ENCODE measurements around the gene SRR.
"Not testable (repeated sequence)": the region's sequence is repeated elsewhere in the genome, so short reads cannot be mapped to it uniquely, and the experiment has no call there.

Gene SRR

GRCh38 chr17:2316916-2317205 lies 13.1 kb downstream of the SRR start:
- H3K27ac ChIP-seq (ENCODE audit: low read depth, low read length); H3K4me3 ChIP-seq (ENCODE audit: low read depth in 1 of 5, low read length in 5 of 5); H3K9me3 ChIP-seq (ENCODE audit: control insufficient read depth in 5 of 5, low read length in 5 of 5); H3K27me3 ChIP-seq (ENCODE audit: control insufficient read depth in 5 of 5, insufficient read depth in 4 of 5, low read length in 5 of 5); H3K9ac ChIP-seq (ENCODE audit: low read length in 5 of 5); H3K4me1 ChIP-seq (ENCODE audit: control insufficient read depth in 5 of 5, insufficient read depth in 5 of 5, low read length in 5 of 5): not testable (repeated sequence)
- peaks cover 8 to 19% (median 13%) of the 10 kb centered on the region in 5 donors for H3K36me3 ChIP-seq (ENCODE audit: control insufficient read depth in 5 of 5, insufficient read depth in 5 of 5, low read length in 5 of 5)

- Histone ChIP-seq H3K27ac (ENCODE audit: low read depth, low read length) (no peak overlapping the region), H3K36me3 (ENCODE audit: control insufficient read depth in 5 of 5, insufficient read depth in 5 of 5, low read length in 5 of 5) (peaks cover 8 to 24% (median 19%) of the 10 kb centered on the region in 5 donors), H3K9me3 (ENCODE audit: control insufficient read depth in 5 of 5, low read length in 5 of 5) (no peaks in the 10 kb centered on the region), H3K4me3 (ENCODE audit: low read depth in 1 of 5, low read length in 5 of 5) (no peak overlapping the region), H3K4me1 (ENCODE audit: control insufficient read depth in 5 of 5, insufficient read depth in 5 of 5, low read length in 5 of 5) (peaks cover 0 to 3% (median 0%) of the 10 kb centered on the region in 5 donors), H3K9ac (ENCODE audit: low read length in 5 of 5) (no peak overlapping the region), H3K27me3 (ENCODE audit: control insufficient read depth in 5 of 5, insufficient read depth in 4 of 5, low read length in 5 of 5) (no peaks in the 10 kb centered on the region)
Measured at GRCh38 chr17:2317796-2318195, 14.0 kb downstream of the SRR start.

- Histone ChIP-seq H3K9me3 (ENCODE audit: control insufficient read depth in 5 of 5, low read length in 5 of 5) (no peaks in the 10 kb centered on the region), H3K4me1 (ENCODE audit: control insufficient read depth in 5 of 5, insufficient read depth in 5 of 5, low read length in 5 of 5) (peaks cover 0 to 4% (median 0%) of the 10 kb centered on the region in 5 donors), H3K27me3 (ENCODE audit: control insufficient read depth in 5 of 5, insufficient read depth in 4 of 5, low read length in 5 of 5) (no peaks in the 10 kb centered on the region), H3K4me3 (ENCODE audit: low read depth in 1 of 5, low read length in 5 of 5) (no peak overlapping the region), H3K27ac (ENCODE audit: low read depth, low read length) (no peak overlapping the region), H3K36me3 (ENCODE audit: control insufficient read depth in 5 of 5, insufficient read depth in 5 of 5, low read length in 5 of 5) (peaks cover 17 to 36% (median 32%) of the 10 kb centered on the region in 5 donors), H3K9ac (ENCODE audit: low read length in 5 of 5) (no peak overlapping the region)
Measured at GRCh38 chr17:2319051-2319450, 15.3 kb downstream of the SRR start.

DNA sequence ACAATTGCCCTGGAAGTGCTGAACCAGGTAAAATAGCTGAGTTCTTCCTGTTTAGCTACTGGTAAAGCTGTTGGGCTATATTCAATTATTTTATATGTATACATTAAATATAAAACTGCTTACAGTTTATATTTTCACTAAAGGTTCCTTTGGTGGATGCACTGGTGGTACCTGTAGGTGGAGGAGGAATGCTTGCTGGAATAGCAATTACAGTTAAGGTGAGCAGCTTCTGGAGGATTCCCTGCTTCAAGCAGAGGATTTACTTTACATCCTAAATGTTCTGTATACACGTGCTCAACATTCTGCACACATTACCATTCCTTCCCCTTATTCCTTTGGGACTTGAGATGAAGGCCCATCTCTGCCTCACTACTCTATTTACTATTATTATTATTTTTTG lies 17.6 kb downstream of the SRR start:
- peaks cover 30 to 55% (median 49%) of the 10 kb centered on the region in 5 donors for H3K36me3 ChIP-seq (ENCODE audit: control insufficient read depth in 5 of 5, insufficient read depth in 5 of 5, low read length in 5 of 5)
- H3K27ac ChIP-seq (ENCODE audit: low read depth, low read length) = no peak overlapping the region
- no peaks in the 10 kb centered on the region for H3K9me3 ChIP-seq (ENCODE audit: control insufficient read depth in 5 of 5, low read length in 5 of 5)
- H3K9ac ChIP-seq (ENCODE audit: low read length in 5 of 5) = no peak overlapping the region
- H3K4me3 ChIP-seq (ENCODE audit: low read depth in 1 of 5, low read length in 5 of 5) = no peak overlapping the region
- H3K4me1 ChIP-seq (ENCODE audit: control insufficient read depth in 5 of 5, insufficient read depth in 5 of 5, low read length in 5 of 5) = peaks cover 0 to 4% (median 0%) of the 10 kb centered on the region in 5 donors
- no peaks in the 10 kb centered on the region for H3K27me3 ChIP-seq (ENCODE audit: control insufficient read depth in 5 of 5, insufficient read depth in 4 of 5, low read length in 5 of 5)

GRCh38 chr17:2323629-2324314 lies 20.0 kb downstream of the SRR start:
- H3K27me3 ChIP-seq (ENCODE audit: control insufficient read depth in 5 of 5, insufficient read depth in 4 of 5, low read length in 5 of 5) = no peaks in the 10 kb centered on the region
- peaks cover 29 to 72% (median 49%) of the 10 kb centered on the region in 5 donors for H3K36me3 ChIP-seq (ENCODE audit: control insufficient read depth in 5 of 5, insufficient read depth in 5 of 5, low read length in 5 of 5)
- H3K27ac ChIP-seq (ENCODE audit: low read depth, low read length) = no peak overlapping the region
- H3K4me1 ChIP-seq (ENCODE audit: control insufficient read depth in 5 of 5, insufficient read depth in 5 of 5, low read length in 5 of 5) = peaks cover 0 to 4% (median 0%) of the 10 kb centered on the region in 5 donors
- H3K9me3 ChIP-seq (ENCODE audit: control insufficient read depth in 5 of 5, low read length in 5 of 5) = no peaks in the 10 kb centered on the region
- no peak overlapping the region for H3K9ac ChIP-seq (ENCODE audit: low read length in 5 of 5)
- H3K4me3 ChIP-seq (ENCODE audit: low read depth in 1 of 5, low read length in 5 of 5) = no peak overlapping the region

DNA sequence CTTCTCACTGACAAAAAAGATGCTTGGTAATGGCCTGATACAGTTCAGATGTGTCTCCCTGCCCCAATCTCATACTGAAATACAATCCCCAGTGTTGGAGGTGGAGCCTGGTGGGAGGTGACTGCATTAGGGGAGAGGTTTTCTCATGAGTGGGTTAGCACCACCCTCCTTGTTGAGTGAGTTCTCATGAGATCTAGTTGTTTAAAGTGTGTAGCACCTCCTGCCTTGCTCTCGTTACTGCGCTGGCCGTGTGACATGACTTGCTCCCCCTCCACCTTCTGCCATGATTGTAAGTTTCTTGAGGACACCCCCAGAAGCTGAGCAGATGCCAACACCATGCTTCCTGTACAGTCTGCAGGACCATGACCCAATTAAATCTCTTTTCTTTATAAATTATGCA lies 27.6 kb downstream of the SRR start:
- no peak overlapping the region for H3K9ac ChIP-seq (ENCODE audit: low read length in 5 of 5)
- H3K27ac ChIP-seq (ENCODE audit: low read depth, low read length) = no peak overlapping the region
- peaks cover 0 to 12% (median 11%) of the 10 kb centered on the region in 5 donors for H3K4me1 ChIP-seq (ENCODE audit: control insufficient read depth in 5 of 5, insufficient read depth in 5 of 5, low read length in 5 of 5)
- H3K27me3 ChIP-seq (ENCODE audit: control insufficient read depth in 5 of 5, insufficient read depth in 4 of 5, low read length in 5 of 5) = no peaks in the 10 kb centered on the region
- no peak overlapping the region for H3K4me3 ChIP-seq (ENCODE audit: low read depth in 1 of 5, low read length in 5 of 5)
- H3K9me3 ChIP-seq (ENCODE audit: control insufficient read depth in 5 of 5, low read length in 5 of 5) = no peaks in the 10 kb centered on the region
- peaks cover 43 to 81% (median 56%) of the 10 kb centered on the region in 5 donors for H3K36me3 ChIP-seq (ENCODE audit: control insufficient read depth in 5 of 5, insufficient read depth in 5 of 5, low read length in 5 of 5)

DNA sequence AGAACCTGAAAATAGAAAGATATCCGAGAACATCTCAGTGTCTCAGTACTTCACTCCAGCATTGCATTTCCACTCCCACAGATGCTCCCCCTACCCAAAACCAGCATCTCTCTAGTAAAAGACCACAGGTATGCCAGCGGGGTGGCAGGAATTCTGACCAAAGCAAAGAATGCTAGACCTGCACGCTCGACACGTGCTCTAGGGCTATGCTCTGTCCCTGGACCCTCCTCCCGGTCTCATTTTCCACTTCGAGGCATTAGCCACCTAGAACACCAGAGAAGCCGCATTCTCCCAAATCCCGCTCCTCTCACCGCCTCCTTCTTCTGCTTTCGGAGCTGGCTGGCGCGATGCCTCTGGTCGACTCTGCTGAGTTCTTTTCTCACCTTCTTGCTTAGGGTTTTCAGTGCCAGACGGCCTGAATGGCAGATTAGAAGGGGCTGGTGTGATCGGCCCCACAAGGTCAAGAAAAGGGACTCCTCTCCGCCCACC lies 32.0 kb downstream of the SRR start:
- Histone ChIP-seq H3K36me3 (ENCODE audit: control insufficient read depth in 5 of 5, insufficient read depth in 5 of 5, low read length in 5 of 5) (peaks cover 33 to 43% (median 38%) of the 10 kb centered on the region in 5 donors), H3K4me1 (ENCODE audit: control insufficient read depth in 5 of 5, insufficient read depth in 5 of 5, low read length in 5 of 5) (peaks cover 0 to 27% (median 26%) of the 10 kb centered on the region in 5 donors), H3K27me3 (ENCODE audit: control insufficient read depth in 5 of 5, insufficient read depth in 4 of 5, low read length in 5 of 5) (no peaks in the 10 kb centered on the region), H3K27ac (ENCODE audit: low read depth, low read length) (peak overlapping the region; percentile 76), H3K9me3 (ENCODE audit: control insufficient read depth in 5 of 5, low read length in 5 of 5) (no peaks in the 10 kb centered on the region), H3K9ac (ENCODE audit: low read length in 5 of 5) (peak overlapping the region; percentile 84 to 92 (median 89)), H3K4me3 (ENCODE audit: low read depth in 1 of 5, low read length in 5 of 5) (peak overlapping the region; percentile 88 to 98 (median 96))

- H3K36me3 ChIP-seq (ENCODE audit: control insufficient read depth in 5 of 5, insufficient read depth in 5 of 5, low read length in 5 of 5) = peaks cover 28 to 40% (median 32%) of the 10 kb centered on the region in 5 donors
- peak within 1 kb of the TSS; percentile 88 to 98 (median 96) for H3K4me3 ChIP-seq (ENCODE audit: low read depth in 1 of 5, low read length in 5 of 5)
- peak within 1 kb of the TSS; percentile 76 for H3K27ac ChIP-seq (ENCODE audit: low read depth, low read length)
- no peaks in the 10 kb centered on the region for H3K27me3 ChIP-seq (ENCODE audit: control insufficient read depth in 5 of 5, insufficient read depth in 4 of 5, low read length in 5 of 5)
- H3K4me1 ChIP-seq (ENCODE audit: control insufficient read depth in 5 of 5, insufficient read depth in 5 of 5, low read length in 5 of 5) = peaks cover 0 to 27% (median 26%) of the 10 kb centered on the region in 5 donors
- peak within 1 kb of the TSS; percentile 84 to 92 (median 89) for H3K9ac ChIP-seq (ENCODE audit: low read length in 5 of 5)
- no peaks in the 10 kb centered on the region for H3K9me3 ChIP-seq (ENCODE audit: control insufficient read depth in 5 of 5, low read length in 5 of 5)
Measured at GRCh38 chr17:2336215-2336851, 32.6 kb downstream of the SRR start, which contains the start of gene TSR1. TSS of gene TSR1 (minus strand) at chr17:2336457. CDS start at chr17:2336427, 30 bp downstream.

DNA sequence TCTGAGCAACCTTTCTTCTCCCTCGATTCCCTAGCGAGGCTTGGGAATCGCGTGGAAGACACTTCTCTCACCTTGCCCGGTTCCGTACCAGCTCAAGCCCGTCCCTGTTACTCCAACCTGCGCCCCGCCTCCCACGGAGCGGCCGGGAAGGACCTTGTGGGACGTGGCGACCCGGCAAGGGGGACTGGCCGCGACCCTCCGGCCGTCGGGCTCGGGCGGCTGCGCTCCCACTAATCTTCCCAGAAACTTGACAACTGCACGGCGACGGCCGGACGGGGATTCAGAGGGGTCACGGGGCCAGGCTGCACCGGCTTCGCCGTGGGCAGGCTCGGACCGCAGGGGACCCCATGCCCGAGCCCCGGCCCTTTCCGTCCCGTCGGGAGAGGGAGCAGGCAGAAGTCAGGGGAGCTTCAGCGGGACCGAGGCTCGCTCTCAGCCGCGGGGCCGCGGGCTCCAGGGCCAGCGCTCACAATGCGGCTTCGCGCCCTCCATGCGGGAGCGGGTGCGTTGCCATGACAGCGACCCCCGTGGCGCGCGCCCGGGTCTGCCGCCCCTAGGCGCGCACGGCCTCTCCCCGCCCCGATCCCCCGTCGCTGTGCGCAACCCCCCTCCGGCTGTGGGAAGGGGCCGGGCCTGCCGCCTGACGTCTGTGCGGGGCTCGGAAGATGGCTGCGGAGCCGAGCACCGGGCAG lies 33.2 kb downstream of the SRR start, which contains the start of gene SGSM2:
SGSM2 (plus strand) TSS at position 650 of the 692 bp plus-strand sequence. CDS start 188 bp downstream, outside the sequence.
- H3K9ac ChIP-seq (ENCODE audit: low read length in 5 of 5) = peak within 1 kb of the TSS; percentile 84 to 92 (median 89)
- H3K27me3 ChIP-seq (ENCODE audit: control insufficient read depth in 5 of 5, insufficient read depth in 4 of 5, low read length in 5 of 5) = no peaks in the 10 kb centered on the region
- H3K4me3 ChIP-seq (ENCODE audit: low read depth in 1 of 5, low read length in 5 of 5) = peak within 1 kb of the TSS; percentile 88 to 98 (median 96)
- H3K36me3 ChIP-seq (ENCODE audit: control insufficient read depth in 5 of 5, insufficient read depth in 5 of 5, low read length in 5 of 5) = peaks cover 21 to 40% (median 32%) of the 10 kb centered on the region in 5 donors
- H3K4me1 ChIP-seq (ENCODE audit: control insufficient read depth in 5 of 5, insufficient read depth in 5 of 5, low read length in 5 of 5) = peaks cover 0 to 27% (median 26%) of the 10 kb centered on the region in 5 donors
- H3K9me3 ChIP-seq (ENCODE audit: control insufficient read depth in 5 of 5, low read length in 5 of 5) = no peaks in the 10 kb centered on the region
- H3K27ac ChIP-seq (ENCODE audit: low read depth, low read length) = peak within 1 kb of the TSS; percentile 72
